LNCaP clone FGC (cell line): ENCODE measurements around the gene RPL7A.
A peak's percentile ranks its signal among the peaks of the same experiment; 100 is the strongest.

Experiments used
- DNase-seq: peaks from one replicate; pipeline ENCODE4 v3.0.0-alpha.2; 2011; ENCODE audit warnings: low read depth
- H3K4me3 ChIP-seq: 2 replicates; pipeline ENCODE4 v1.5.1; 2011; ENCODE audit warnings: mild to moderate bottlenecking, low read depth, low read length, control low read depth
- CTCF ChIP-seq: IDR thresholded peaks from 2 replicates; pipeline ENCODE4 v1.5.1; 2012; ENCODE audit warnings: mild to moderate bottlenecking; ENCODE audit not compliant: control insufficient read depth, insufficient read depth; ENCODE audit errors: extremely low read depth

Gene RPL7A

DNA sequence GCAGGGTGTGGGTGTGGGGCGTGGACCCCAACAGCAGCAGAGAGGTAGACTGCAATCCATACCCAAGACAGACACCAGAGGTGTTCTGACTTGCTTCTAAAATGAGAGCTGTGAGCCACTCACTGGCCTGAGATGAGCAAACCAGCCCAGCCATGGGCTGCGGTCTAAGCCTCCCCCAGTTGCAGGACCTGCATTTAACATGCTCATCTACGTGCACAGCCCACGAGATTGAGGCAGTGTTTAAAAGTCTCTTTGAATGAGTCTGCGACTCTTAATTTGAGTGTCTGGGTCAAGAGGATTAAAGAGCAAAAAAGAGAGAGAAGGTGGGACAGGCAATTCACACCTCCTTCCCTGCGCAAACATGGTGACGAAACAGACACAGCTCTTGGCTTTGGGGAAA, 21.9 kb downstream of the RPL7A start:
- H3K4me3 ChIP-seq, result no peak overlapping the region
- no peak for TF ChIP-seq CTCF
- no peak for DNase-seq

DNA sequence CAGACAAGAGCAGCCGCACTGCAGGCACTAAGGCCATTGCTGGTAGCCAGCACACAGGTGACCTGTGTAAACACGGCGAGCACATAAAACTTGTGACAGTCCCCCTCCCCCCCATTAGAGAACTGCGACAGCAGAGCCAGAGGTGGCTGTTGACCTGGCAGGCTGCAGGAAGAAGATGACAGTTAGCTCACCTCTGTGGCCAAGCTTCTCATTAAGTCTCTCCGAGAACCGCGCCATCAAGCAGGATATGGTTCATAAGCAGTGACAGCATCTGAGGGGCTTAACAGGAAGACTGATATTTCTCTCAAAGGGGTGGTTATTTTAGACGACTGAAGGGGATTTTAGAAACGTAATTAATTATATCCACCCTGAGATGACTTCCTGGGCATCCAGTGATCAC, 22.7 kb downstream of the RPL7A start:
- peak; percentile 33 for DNase-seq
- no peak for TF ChIP-seq CTCF
- no peak overlapping the region for H3K4me3 ChIP-seq

- no peak overlapping the region for H3K4me3 ChIP-seq
- TF ChIP-seq CTCF, result no peak
- DNase-seq, result no peak
Observed at GRCh38 chr9:133371261-133371711, 23.3 kb downstream of the RPL7A start.

DNA sequence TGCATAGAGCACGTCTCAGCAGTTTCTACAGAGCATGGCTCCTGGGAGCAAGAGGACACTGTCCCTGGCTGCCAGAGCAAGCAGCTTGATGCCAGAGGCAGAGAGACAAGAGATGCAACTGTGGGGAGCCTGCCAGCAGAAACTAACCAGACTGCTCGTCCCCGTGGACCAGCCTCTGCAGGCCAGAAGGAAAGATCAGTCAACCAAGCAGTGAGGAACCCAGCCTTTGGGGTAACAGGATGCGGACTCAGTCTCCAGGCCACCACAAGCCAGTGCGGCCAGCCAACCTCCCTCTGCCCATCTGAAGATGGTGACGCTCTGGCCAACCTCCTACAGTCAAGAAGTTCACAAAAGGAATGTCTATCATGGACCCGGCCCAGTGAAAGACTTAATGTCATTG, 24.1 kb downstream of the RPL7A start:
- no peak overlapping the region for H3K4me3 ChIP-seq
- no peak for TF ChIP-seq CTCF
- DNase-seq, result no peak

- no peak for TF ChIP-seq CTCF
- H3K4me3 ChIP-seq, result peak overlapping the region; percentile 83
- no peak for DNase-seq
Observed at GRCh38 chr9:133374612-133375115, 26.6 kb downstream of the RPL7A start.

GRCh38 chr9:133375116-133375723, 27.2 kb downstream of the RPL7A start:
- DNase-seq, result no peak

More at GRCh38 chr9:133375116-133375723, 27.2 kb downstream of the RPL7A start:
- TF ChIP-seq CTCF, result peak; percentile 20; the same call in 1 of the 2 replicates
- peak overlapping the region; percentile 83 for H3K4me3 ChIP-seq
